Brain microvascular endothelial cell (primary cell): Measurements from ENCODE around the gene HSFX4.
A peak's percentile ranks its signal among the peaks of the same experiment; 100 is the strongest.

ENCODE experiments used
- DNase-seq: peaks from one replicate; pipeline ENCODE4 v3.0.0-alpha.2; 2020
- H3K27ac ChIP-seq: fragments of 250-450 bp; sonication (Bioruptor Pico); 2 replicates; pipeline ENCODE4 v1.5.1; 2020; ENCODE audit warnings: mild to moderate bottlenecking, moderate library complexity
- H3K27me3 ChIP-seq: fragments of 250-450 bp; sonication (Bioruptor Pico); replicated peaks from 2 replicates; pipeline ENCODE4 v1.5.1; 2020; ENCODE audit warnings: mild to moderate bottlenecking
- H3K36me3 ChIP-seq: fragments of 250-450 bp; sonication (Bioruptor Pico); replicated peaks from 2 replicates; pipeline ENCODE4 v1.5.1; 2020; ENCODE audit warnings: mild to moderate bottlenecking
- H3K4me3 ChIP-seq: 2 replicates; pipeline ENCODE4 v1.5.1; 2011; ENCODE audit warnings: low read depth, mild to moderate bottlenecking, control low read depth, low read length, moderate library complexity
- CTCF ChIP-seq: IDR thresholded peaks from 2 replicates; pipeline ENCODE4 v1.5.1; 2011; ENCODE audit warnings: low read depth, mild to moderate bottlenecking, moderate library complexity, low read length, control low read depth, inconsistent platforms; ENCODE audit errors: missing control alignments
- in situ Hi-C: cut with HindIII; loops from 2 replicates; pipeline ENCODE4 v1.10.0; 2017; ENCODE audit warnings: low sequenced_read_pairs, low pct_ligation_motif_present

Gene HSFX4

GRCh38 chrX:149949743-149950436 lies 20.5 kb downstream of the HSFX4 start:
- in situ Hi-C loops = no loop called here
- no peak for DNase-seq
- no peak overlapping the region for H3K27ac ChIP-seq
- no peaks in the 10 kb centered on the region for H3K36me3 ChIP-seq
- TF ChIP-seq CTCF = no peak
- H3K4me3 ChIP-seq = no peak overlapping the region
- H3K27me3 ChIP-seq = no peaks in the 10 kb centered on the region

GRCh38 chrX:149950681-149951080 lies 21.3 kb downstream of the HSFX4 start:
- peak; percentile 42 for TF ChIP-seq CTCF
- Histone ChIP-seq H3K27ac (no peak overlapping the region), H3K4me3 (no peak overlapping the region), H3K27me3 (no peaks in the 10 kb centered on the region), H3K36me3 (no peaks in the 10 kb centered on the region)
- in situ Hi-C loops = no loop called here
- peak; percentile 50 for DNase-seq

- no peak for TF ChIP-seq CTCF
- no peak overlapping the region for H3K27ac ChIP-seq
- in situ Hi-C loops = no loop called here
- H3K4me3 ChIP-seq = no peak overlapping the region
- H3K27me3 ChIP-seq = no peaks in the 10 kb centered on the region
- DNase-seq = no peak
- H3K36me3 ChIP-seq = no peaks in the 10 kb centered on the region
These were observed 32.2 kb downstream of the HSFX4 start for GRCh38 chrX:149961572-149961971.

- DNase-seq = no peak
- in situ Hi-C loops = no loop called here
These were observed 32.6 kb downstream of the HSFX4 start for GRCh38 chrX:149962010-149962409.

GRCh38 chrX:149962859-149963757 lies 33.7 kb downstream of the HSFX4 start:
- in situ Hi-C loops = no loop called here
- H3K36me3 ChIP-seq = no peaks in the 10 kb centered on the region
- no peak overlapping the region for H3K4me3 ChIP-seq
- TF ChIP-seq CTCF = peak; percentile 76
- peak; percentile 53 for DNase-seq
- no peaks in the 10 kb centered on the region for H3K27me3 ChIP-seq
- H3K27ac ChIP-seq = no peak overlapping the region

More at GRCh38 chrX:149962010-149962409, 32.6 kb downstream of the HSFX4 start:
- TF ChIP-seq CTCF = no peak
- Histone ChIP-seq H3K27me3 (no peaks in the 10 kb centered on the region), H3K27ac (no peak overlapping the region), H3K4me3 (no peak overlapping the region), H3K36me3 (no peaks in the 10 kb centered on the region)
